Coronary artery (tissue), 2 donors: ENCODE results near the gene RBM48.

Source experiments
- DNase-seq: peaks from one replicate; pipeline ENCODE4 v3.0.0-alpha.2; 2017; ENCODE audit warnings: low spot score
- H3K27ac ChIP-seq, 2 donors: fragments of 200-600 bp; sonication (generic); one replicate each; pipeline ENCODE4 v1.5.1; 2016 to 2019
- H3K4me3 ChIP-seq: fragments of 200-600 bp; sonication (generic); 2 replicates; pipeline ENCODE4 v1.5.1; 2016; ENCODE audit warnings: mild to moderate bottlenecking, moderate library complexity
- CTCF ChIP-seq: fragments of 200-600 bp; sonication (generic); IDR thresholded peaks from one replicate; pipeline ENCODE4 v1.5.1; 2019; ENCODE audit warnings: antibody characterized with exemption

Gene RBM48

GRCh38 chr7:92567460-92567859 is 38.9 kb downstream of the RBM48 start:
- Histone ChIP-seq H3K27ac (no peak overlapping the region), H3K4me3 (no peak overlapping the region)
- TF ChIP-seq CTCF, result no peak
- no peak for DNase-seq

GRCh38 chr7:92569137-92569536 is 40.5 kb downstream of the RBM48 start:
- TF ChIP-seq CTCF, result no peak
- H3K4me3 ChIP-seq, result no peak overlapping the region

GRCh38 chr7:92576296-92576695 is 47.7 kb downstream of the RBM48 start:
- H3K27ac ChIP-seq, result no peak overlapping the region
- TF ChIP-seq CTCF, result no peak
- DNase-seq, result no peak

More at GRCh38 chr7:92569137-92569536, 40.5 kb downstream of the RBM48 start:
- no peak overlapping the region for H3K27ac ChIP-seq
- DNase-seq, result no peak

GRCh38 chr7:92582948-92583347 is 54.4 kb downstream of the RBM48 start:
- DNase-seq, result no peak
- no peak overlapping the region for H3K4me3 ChIP-seq
- no peak for TF ChIP-seq CTCF
- no peak overlapping the region for H3K27ac ChIP-seq

More at GRCh38 chr7:92576296-92576695, 47.7 kb downstream of the RBM48 start:
- no peak overlapping the region for H3K4me3 ChIP-seq

- H3K4me3 ChIP-seq, result no peak overlapping the region
- H3K27ac ChIP-seq, result no peak overlapping the region
- no peak for TF ChIP-seq CTCF
- no peak for DNase-seq
These were observed 56.4 kb downstream of the RBM48 start for GRCh38 chr7:92584953-92585352.

- no peak for TF ChIP-seq CTCF
- Histone ChIP-seq H3K27ac (no peak overlapping the region), H3K4me3 (no peak overlapping the region)
- DNase-seq, result no peak
These were observed 57.8 kb downstream of the RBM48 start for GRCh38 chr7:92586403-92586802.

- Histone ChIP-seq H3K27ac (no peak overlapping the region), H3K4me3 (no peak overlapping the region)
- DNase-seq, result no peak
- no peak for TF ChIP-seq CTCF
These were observed 58.2 kb downstream of the RBM48 start for GRCh38 chr7:92586841-92587240.
